K562 (cell line): ENCODE data around the gene P2RX3. TPM values are rescaled to one million over a fixed set of nuclear protein-coding genes. Genes with fewer than 3 reads are reported as not detected.

Experiments
- BRD9 ChIP-seq: fragments of 450-650 bp; IDR thresholded peaks from 2 replicates; pipeline ENCODE4 v1.6.1; 2018; ENCODE audit warnings: low read depth; ENCODE audit not compliant: partially characterized antibody
- CCNT2 ChIP-seq: IDR thresholded peaks from 2 replicates; pipeline ENCODE4 v1.6.1; 2011; ENCODE audit warnings: borderline replicate concordance, low read depth, mild to moderate bottlenecking, moderate library complexity, mixed read lengths, low read length; ENCODE audit not compliant: insufficient read length; ENCODE audit errors: extremely low read depth
- DDX20 ChIP-seq: fragments of 450-650 bp; IDR thresholded peaks from 2 replicates; pipeline ENCODE4 v1.6.1; 2016; ENCODE audit warnings: missing genetic modification characterization, low read depth, mild to moderate bottlenecking, missing compliant biosample characterization, moderate library complexity
- GABPA ChIP-seq: fragments of 200-800 bp; sonication (Bioruptor generic); conservative IDR thresholded peaks from 2 replicates; pipeline ENCODE4 v1.6.1; 2016; ENCODE audit warnings: low read depth, missing genetic modification characterization, missing compliant biosample characterization
- GTF2F1 ChIP-seq: IDR thresholded peaks from 2 replicates; pipeline ENCODE4 v1.6.1; 2011; ENCODE audit warnings: low read depth, low read length, improper control_type of control experiment
- NFIX ChIP-seq: fragments of 250-450 bp; sonication (Bioruptor Pico); IDR thresholded peaks from 2 replicates; pipeline ENCODE4 v1.4.0; 2020; ENCODE audit warnings: low read depth, mild to moderate bottlenecking, moderate library complexity
- POLR3G ChIP-seq: IDR thresholded peaks from 2 replicates; pipeline ENCODE4 v1.6.1; 2011; ENCODE audit not compliant: insufficient read length, insufficient replicate concordance; ENCODE audit errors: extremely low read depth
- RHOXF2B ChIP-seq: fragments of 250-450 bp; sonication (Bioruptor Pico); conservative IDR thresholded peaks from 2 replicates; pipeline ENCODE4 v1.5.1; 2021
- SMAD4 ChIP-seq: fragments of 250-450 bp; sonication (Bioruptor Pico); conservative IDR thresholded peaks from 2 replicates; pipeline ENCODE4 v1.8.0; 2021; ENCODE audit warnings: inconsistent platforms, mild to moderate bottlenecking, moderate library complexity
- TEAD2 ChIP-seq: fragments of 450-650 bp; IDR thresholded peaks from 2 replicates; pipeline ENCODE4 v1.6.1; 2016; ENCODE audit warnings: missing genetic modification characterization, control low read depth, missing compliant biosample characterization
- THRAP3 ChIP-seq: fragments of 450-650 bp; IDR thresholded peaks from 2 replicates; pipeline ENCODE4 v1.6.1; 2016; ENCODE audit warnings: mild to moderate bottlenecking, inconsistent platforms, borderline replicate concordance
- ZKSCAN1 ChIP-seq: fragments of 150-350 bp; IDR thresholded peaks from 2 replicates; pipeline ENCODE4 v1.6.1; 2016; ENCODE audit warnings: low read depth, low read length
- ZNF12 ChIP-seq: sonication (generic); formaldehyde crosslinking; IDR thresholded peaks from 2 replicates; pipeline ENCODE4 v1.4.0; 2020; ENCODE audit warnings: mild to moderate bottlenecking, missing genetic modification reagents
- ZZZ3 ChIP-seq: fragments of 450-650 bp; IDR thresholded peaks from 2 replicates; pipeline ENCODE4 v1.6.1; 2016; ENCODE audit warnings: antibody characterized with exemption, mild to moderate bottlenecking, moderate library complexity
- polyA plus RNA-seq, 8 experiments: library from polyadenylated mRNA; depleted of rRNA in 4 of 8; stranded (reverse) in 5 of 8; unstranded in 3 of 8; fragments of >200 nt; fragmentation: Nextera tagmentation in 2 of 8; fragmentation: Illumina TruSeq in 1 of 8; extraction: Ambion mirVana in 2 of 8; extraction: Trizol in 1 of 8; gene quantifications; 2 replicates each; pipeline versions ENCODE4 v1.2.1 to v1.2.3, GENCODE V29; 2011 to 2014; ENCODE audit warnings: inconsistent platforms in 1 of 8, missing spikeins in 1 of 8
- total RNA-seq, 7 experiments: library from RNA; depleted of rRNA in 6 of 7; stranded (reverse); fragments of >200 nt in 6 of 7; fragmentation: Illumina TruSeq in 2 of 7; extraction: Trizol in 2 of 7; gene quantifications; 2 replicates each; pipeline versions ENCODE4 v1.2.1 to v1.2.3, GENCODE V29; 2011 to 2021; ENCODE audit warnings: low replicate concordance in 1 of 7
- TF ChIP-seq, protein P1 (sequence below): fragments of 250-450 bp; sonication (Bioruptor Pico); IDR thresholded peaks from 2 replicates; pipeline ENCODE4 v1.5.0; 2021; ENCODE audit warnings: mild to moderate bottlenecking, borderline replicate concordance
- TF ChIP-seq, protein P2 (sequence below): fragments of 450-650 bp; IDR thresholded peaks from 2 replicates; pipeline ENCODE4 v1.6.1; 2016; ENCODE audit warnings: antibody characterized with exemption
- TF ChIP-seq, protein P3 (sequence below): fragments of 250-450 bp; sonication (Bioruptor Pico); IDR thresholded peaks from 2 replicates; pipeline ENCODE4 v1.9.0; 2021; ENCODE audit warnings: mild to moderate bottlenecking

Gene P2RX3
- total and polyA plus RNA-seq, 9 of the 15 experiments (the other 6 are each of a cell fraction or from before 2014, with no cell fraction given), result not detected

DNA sequence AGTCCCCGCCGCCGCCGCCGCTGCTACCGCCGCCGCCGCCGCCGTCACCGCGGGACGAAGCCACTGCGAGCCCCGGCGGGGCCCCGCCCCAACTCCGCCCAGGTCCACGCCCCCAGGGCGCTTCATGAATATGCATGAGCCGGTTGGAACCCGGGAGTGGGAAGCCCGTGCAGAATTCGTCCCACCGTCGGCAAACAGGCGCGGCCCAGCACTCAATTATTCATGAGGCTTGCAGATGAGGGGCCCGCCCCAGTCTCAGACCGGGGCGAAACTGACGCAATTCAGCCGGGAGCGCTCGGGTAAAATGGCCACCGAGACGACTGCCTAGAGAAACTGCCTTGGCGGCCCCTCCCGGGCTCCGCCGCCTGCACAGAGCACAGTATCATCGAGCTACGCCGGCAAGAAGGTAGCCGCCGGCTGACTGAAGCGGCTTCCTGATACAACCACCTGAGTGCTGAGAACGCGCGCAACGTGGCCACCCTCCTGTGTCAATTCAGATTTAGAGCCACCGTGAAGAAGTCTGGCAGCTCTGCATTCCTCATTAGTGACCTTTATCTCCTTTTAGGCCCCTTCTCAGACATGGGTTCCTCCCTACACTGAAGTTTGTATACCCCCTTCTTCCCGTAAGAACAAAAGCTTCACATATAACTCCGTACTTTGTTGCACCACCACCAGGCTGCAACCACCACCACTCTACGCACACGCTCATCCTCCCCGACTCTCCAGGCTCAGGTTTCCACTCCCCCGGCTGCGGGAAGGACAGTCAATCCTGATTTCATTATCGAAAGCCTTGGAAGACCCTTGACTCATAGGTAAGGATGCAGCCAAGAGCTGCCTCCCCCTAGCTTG is 13.0 kb upstream of the P2RX3 start, which contains the start of gene TNKS1BP1 (continued):
- TF ChIP-seq, protein P1, sequence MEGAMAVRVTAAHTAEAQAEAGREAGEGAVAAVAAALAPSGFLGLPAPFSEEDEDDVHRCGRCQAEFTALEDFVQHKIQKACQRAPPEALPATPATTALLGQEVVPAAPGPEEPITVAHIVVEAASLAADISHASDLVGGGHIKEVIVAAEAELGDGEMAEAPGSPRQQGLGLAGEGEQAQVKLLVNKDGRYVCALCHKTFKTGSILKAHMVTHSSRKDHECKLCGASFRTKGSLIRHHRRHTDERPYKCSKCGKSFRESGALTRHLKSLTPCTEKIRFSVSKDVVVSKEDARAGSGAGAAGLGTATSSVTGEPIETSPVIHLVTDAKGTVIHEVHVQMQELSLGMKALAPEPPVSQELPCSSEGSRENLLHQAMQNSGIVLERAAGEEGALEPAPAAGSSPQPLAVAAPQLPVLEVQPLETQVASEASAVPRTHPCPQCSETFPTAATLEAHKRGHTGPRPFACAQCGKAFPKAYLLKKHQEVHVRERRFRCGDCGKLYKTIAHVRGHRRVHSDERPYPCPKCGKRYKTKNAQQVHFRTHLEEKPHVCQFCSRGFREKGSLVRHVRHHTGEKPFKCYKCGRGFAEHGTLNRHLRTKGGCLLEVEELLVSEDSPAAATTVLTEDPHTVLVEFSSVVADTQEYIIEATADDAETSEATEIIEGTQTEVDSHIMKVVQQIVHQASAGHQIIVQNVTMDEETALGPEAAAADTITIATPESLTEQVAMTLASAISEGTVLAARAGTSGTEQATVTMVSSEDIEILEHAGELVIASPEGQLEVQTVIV (CRISPR knock-in tag), result no peak
- peak; percentile 72 for TF ChIP-seq CCNT2
- TF ChIP-seq, protein P2, sequence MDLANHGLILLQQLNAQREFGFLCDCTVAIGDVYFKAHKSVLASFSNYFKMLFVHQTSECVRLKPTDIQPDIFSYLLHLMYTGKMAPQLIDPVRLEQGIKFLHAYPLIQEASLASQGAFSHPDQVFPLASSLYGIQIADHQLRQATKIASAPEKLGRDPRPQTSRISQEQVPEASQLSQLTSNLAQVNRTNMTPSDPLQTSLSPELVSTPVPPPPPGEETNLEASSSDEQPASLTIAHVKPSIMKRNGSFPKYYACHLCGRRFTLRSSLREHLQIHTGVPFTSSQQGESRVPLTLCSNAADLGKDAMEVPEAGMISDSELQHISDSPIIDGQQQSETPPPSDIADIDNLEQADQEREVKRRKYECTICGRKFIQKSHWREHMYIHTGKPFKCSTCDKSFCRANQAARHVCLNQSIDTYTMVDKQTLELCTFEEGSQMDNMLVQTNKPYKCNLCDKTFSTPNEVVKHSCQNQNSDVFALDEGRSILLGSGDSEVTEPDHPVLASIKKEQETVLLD, result no peak
- TF ChIP-seq SMAD4, result peak; percentile 80
- TF ChIP-seq THRAP3, result no peak
- TF ChIP-seq POLR3G, result no peak
- no peak for TF ChIP-seq TEAD2
- no peak for TF ChIP-seq NFIX
- TF ChIP-seq GABPA (tag), result peak; percentile 64
- no peak for TF ChIP-seq ZZZ3
- TF ChIP-seq GTF2F1, result no peak
- peak; percentile 50; the same call in 1 of the 2 replicates for TF ChIP-seq ZKSCAN1
- TF ChIP-seq BRD9, result no peak
- TF ChIP-seq DDX20 (tag), result no peak
- TF ChIP-seq, protein P3, sequence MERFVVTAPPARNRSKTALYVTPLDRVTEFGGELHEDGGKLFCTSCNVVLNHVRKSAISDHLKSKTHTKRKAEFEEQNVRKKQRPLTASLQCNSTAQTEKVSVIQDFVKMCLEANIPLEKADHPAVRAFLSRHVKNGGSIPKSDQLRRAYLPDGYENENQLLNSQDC (CRISPR knock-in tag), result 0 out of 2 replicates have a peak, but pooled peaks have one; percentile 57
- 0 out of 2 replicates have a peak, but pooled peaks have one; percentile 50 for TF ChIP-seq RHOXF2B (CRISPR knock-in tag)
- no peak for TF ChIP-seq ZNF12 (CRISPR knock-in tag)
